ENCODE results near the gene RPL18.
A peak's percentile ranks its signal among the peaks of the same experiment; 100 is the strongest.
"Not testable (repeated sequence)": the region's sequence is repeated elsewhere in the genome, so short reads cannot be mapped to it uniquely, and the experiment has no call there.

The RPL18 gene

GRCh38 chr19:48611872-48612271, 7.1 kb downstream of the RPL18 start:
- DNase-seq, result no peak

- DNase-seq, result no peak
Measured at GRCh38 chr19:48609571-48610108, 9.3 kb downstream of the RPL18 start.

GRCh38 chr19:48608798-48609263, 10.1 kb downstream of the RPL18 start:
- DNase-seq, result peak; percentile 70 to 72

- DNase-seq, result no peak
Measured at GRCh38 chr19:48607359-48607755, 11.6 kb downstream of the RPL18 start.

GRCh38 chr19:48606463-48607358, 12.3 kb downstream of the RPL18 start, which contains the start of gene SPACA4:
Gene SPACA4, plus strand, starts transcription at chr19:48606742. Its CDS starts 237 bp downstream, at chr19:48606979.
- DNase-seq, result no peak

- DNase-seq, result no peak
Measured at GRCh38 chr19:48603850-48604249, 15.1 kb downstream of the RPL18 start.

GRCh38 chr19:48603449-48603848, 15.5 kb downstream of the RPL18 start:
- no peak for DNase-seq

GRCh38 chr19:48603001-48603400, 16.0 kb downstream of the RPL18 start:
- no peak for DNase-seq

- DNase-seq, result no peak
Measured at GRCh38 chr19:48600679-48601417, 18.1 kb downstream of the RPL18 start.

- no peak for DNase-seq
Measured at GRCh38 chr19:48598996-48599700, 19.8 kb downstream of the RPL18 start.

GRCh38 chr19:48596679-48597465, 22.1 kb downstream of the RPL18 start:
- DNase-seq, result peak; percentile 36 to 69

GRCh38 chr19:48596237-48596636, 22.7 kb downstream of the RPL18 start:
- DNase-seq, result no peak

- DNase-seq, result no peak
Measured at GRCh38 chr19:48595833-48596232, 23.1 kb downstream of the RPL18 start.

- no peak for DNase-seq
Measured at GRCh38 chr19:48595171-48595570, 23.8 kb downstream of the RPL18 start.

- no peak for DNase-seq
Measured at GRCh38 chr19:48591021-48591420, 28.0 kb downstream of the RPL18 start.

- DNase-seq, result peak; percentile 84 to 86
Measured at GRCh38 chr19:48588670-48589401, 30.1 kb downstream of the RPL18 start.

- no peak for DNase-seq
Measured at GRCh38 chr19:48587387-48587786, 31.6 kb downstream of the RPL18 start.

- no peak for DNase-seq
Measured at GRCh38 chr19:48582168-48582567, 36.8 kb downstream of the RPL18 start.

GRCh38 chr19:48578891-48579290, 40.1 kb downstream of the RPL18 start:
- no peak for DNase-seq

GRCh38 chr19:48577908-48578307, 41.1 kb downstream of the RPL18 start:
- DNase-seq, result not testable (repeated sequence)

- DNase-seq, result no peak
Measured at GRCh38 chr19:48575931-48576622, 42.9 kb downstream of the RPL18 start.
